Loucy (cell line): ENCODE measurements around the gene CRISP2.

Experiments used
- CTCF ChIP-seq: fragments of 200-600 bp; sonication (generic); conservative IDR thresholded peaks from 2 replicates; pipeline ENCODE4 v1.5.1; 2014; ENCODE audit warnings: mild to moderate bottlenecking, antibody characterized with exemption, low read length
- EZH2phosphoT487 ChIP-seq: fragments of 200-600 bp; IDR thresholded peaks from 2 replicates; pipeline ENCODE4 v1.6.1; 2018; ENCODE audit warnings: antibody characterized with exemption, mild to moderate bottlenecking, moderate library complexity, borderline replicate concordance

- TF ChIP-seq CTCF, result no peak
- TF ChIP-seq EZH2phosphoT487, result no peak
These were observed 22.7 kb upstream of the CRISP2 start for GRCh38 chr6:49736017-49736508.
